DMS153 treated with DMSO at 0.1 percent for 48 hours (cell line): ENCODE results near the gene DNAJB6.
"Not testable (repeated sequence)": the region's sequence is repeated elsewhere in the genome, so short reads cannot be mapped to it uniquely, and the experiment has no call there.

Source experiments
- DNase-seq: peaks from one replicate; lab custom pipeline; 2025; ENCODE audit not compliant: unreplicated experiment; lab: John Stamatoyannopoulos, UW

DNAJB6 gene

GRCh38 chr7:157439761-157440160 is 103.0 kb downstream of the DNAJB6 start:
- no peak for DNase-seq

GRCh38 chr7:157440346-157441022 is 103.7 kb downstream of the DNAJB6 start:
- no peak for DNase-seq

DNA sequence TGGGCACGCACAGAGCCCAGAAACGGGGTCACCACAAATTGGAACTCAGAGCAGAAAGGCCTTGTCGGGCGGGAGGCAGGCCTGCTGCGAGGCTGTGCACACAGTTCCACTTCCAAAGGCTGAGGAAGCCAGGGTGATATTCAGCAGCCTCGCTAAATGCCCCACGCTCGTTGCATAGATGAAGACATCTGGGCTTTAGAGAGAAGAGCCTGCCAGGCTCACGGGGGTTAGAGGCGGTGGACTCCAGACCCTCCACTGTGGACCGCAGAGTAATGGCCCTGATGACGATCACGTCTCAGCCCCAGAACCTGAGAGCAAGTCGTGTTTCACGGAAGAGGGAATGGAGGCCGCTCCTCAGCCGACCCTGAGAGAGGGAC is 104.2 kb downstream of the DNAJB6 start:
- DNase-seq: no peak

DNA sequence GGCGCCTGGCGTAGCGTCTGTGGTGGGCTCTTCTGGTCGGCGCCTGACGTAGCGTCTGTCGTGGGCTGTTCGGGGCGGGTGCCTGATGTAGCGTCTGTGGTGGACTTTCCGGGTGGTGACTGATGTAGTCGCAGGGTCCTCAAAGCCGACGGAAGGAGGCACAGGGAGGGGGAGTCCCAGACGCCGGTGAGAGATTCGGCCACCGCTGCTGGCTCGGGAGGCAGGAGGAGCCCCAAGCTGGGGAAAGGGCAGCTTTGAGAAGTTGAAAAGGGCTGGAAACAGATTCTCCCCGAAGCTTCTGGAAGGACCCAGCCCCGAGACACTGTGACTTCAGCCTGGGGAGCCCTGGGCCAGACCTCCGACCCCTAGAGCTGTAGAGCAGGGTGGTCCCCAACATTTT is 105.7 kb downstream of the DNAJB6 start:
- DNase-seq: no peak

DNA sequence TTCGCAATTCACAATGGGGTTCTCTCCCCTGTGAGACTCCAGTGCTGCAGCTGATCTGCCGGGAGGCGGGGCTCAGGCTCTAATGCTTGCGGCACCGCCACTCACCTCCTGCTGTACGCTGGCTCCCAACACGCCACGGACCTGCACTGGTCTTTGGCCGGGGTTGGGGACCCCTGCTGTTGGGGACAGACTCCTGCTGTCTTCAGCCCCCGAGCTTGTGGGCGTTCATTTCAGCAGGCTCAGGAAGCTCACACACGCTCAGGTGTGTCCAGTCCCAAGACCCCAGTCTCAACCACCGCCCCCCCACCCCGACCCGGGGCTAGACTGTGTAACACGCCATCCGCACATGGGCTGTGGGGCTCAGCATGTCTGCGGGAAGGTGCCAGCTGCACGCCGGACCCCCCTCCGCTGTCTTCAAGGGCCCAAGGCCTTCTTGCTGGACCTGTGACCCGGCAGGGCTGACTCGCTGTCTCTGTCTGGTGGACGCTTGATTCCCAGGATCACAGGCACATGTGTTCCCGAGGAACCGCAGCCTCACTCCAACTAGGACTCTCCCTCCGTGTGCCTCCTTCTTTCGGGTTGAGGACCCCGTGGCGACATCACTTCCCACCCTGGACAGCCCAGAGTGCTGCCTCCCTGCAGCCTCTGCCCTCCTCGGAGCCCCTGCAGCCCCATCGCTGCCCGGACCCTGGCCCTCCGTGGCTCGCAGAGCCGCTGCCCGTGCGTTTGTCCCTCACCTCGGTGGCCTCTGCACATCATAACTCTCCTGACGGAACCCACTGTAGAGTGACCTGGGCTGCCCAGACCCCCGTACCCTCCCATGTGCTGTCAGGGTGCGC is 106.4 kb downstream of the DNAJB6 start:
- DNase-seq: no peak

- no peak for DNase-seq
Observed at GRCh38 chr7:157444011-157444842, 107.4 kb downstream of the DNAJB6 start.

DNA sequence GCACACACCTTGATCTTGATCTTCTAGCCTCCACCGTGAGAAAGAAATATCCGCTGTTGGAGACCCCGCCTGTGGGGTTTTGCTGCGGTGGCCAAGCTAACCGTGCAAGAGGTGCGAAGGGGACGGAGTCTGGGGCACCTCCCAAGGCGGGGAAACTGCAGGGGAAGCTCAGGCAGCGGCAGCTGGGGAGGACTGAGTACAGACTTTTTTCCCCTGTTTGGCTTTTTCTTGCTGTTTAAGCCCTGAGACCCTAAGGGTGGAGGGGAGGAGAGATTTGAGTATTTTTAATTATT is 108.0 kb downstream of the DNAJB6 start:
- DNase-seq: no peak

DNA sequence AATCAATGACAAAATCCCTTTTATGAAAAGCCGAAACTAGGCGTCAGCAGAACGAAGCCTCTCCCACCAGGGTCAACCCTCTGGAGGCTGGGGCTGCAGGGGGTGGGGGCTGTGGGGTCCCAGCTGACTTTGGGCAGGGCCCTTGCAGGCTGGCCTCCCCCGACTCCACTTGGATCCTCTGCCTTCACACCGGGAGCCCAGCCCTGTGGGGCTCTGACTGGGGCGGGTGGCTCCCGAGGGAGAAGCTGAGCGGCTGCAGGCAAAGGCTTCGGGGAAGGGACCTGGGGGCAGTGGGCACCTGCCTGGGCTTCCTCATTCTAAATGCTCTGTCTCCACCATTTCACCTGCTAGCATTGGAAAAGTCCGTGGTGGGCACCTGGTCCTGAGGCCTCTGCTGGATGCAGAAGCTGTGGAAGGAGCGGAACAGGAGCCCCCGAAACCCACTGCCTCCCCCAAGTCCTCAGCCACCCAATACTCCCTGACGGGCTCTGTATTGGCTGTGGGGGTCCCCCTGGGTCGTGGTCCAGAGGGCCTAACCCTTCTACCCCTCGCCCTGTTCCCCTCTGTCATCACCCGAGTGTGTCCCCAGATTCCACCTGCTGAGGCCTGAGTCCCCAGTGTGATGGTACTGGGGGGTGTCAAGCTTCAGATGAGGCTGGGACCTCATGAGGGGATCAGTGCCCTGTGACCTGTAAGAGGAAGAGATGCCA is 108.6 kb downstream of the DNAJB6 start:
- no peak for DNase-seq

- DNase-seq: no peak
Observed at GRCh38 chr7:157445956-157446295, 109.1 kb downstream of the DNAJB6 start.

DNA sequence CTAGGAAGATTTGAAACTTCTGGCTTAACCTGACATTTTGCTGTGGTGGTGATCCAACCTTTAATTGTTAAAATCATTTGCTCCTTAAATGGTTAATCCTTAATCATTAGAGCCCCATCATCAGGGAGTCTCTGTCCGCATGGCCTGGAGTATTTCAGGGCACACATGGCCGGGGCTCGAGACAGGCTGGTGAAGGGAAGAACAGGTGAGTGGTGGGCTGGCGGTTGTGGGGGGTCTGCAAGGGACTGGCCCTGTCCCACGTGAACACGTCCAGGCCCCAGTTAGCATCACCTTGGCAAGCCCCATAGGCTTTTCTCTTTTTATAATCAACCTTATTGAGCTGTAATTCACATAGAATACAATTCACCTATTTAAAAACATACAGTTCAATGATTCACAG is 109.5 kb downstream of the DNAJB6 start:
- no peak for DNase-seq

DNA sequence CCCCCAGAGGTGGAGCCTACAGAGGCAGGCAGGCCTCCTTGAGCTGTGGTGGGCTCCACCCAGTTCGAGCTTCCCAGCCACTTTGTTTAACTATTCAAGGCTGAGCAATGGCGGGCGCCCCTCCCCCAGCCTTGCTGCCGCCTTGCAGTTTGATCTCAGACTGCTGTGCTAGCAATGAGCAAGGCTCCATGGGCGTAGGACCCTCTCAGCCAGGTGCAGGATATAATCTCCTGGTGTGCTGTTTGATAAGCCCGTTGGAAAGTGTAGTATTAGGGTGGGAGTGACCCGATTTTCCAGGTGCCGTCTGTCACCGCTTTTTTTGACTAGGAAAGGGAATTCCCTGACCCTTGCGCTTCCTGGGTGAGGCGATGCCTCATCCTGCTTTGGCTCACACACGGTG is 117.2 kb downstream of the DNAJB6 start:
- not testable (repeated sequence) for DNase-seq

- DNase-seq: no peak
Observed at GRCh38 chr7:157457355-157458253, 120.8 kb downstream of the DNAJB6 start.

DNA sequence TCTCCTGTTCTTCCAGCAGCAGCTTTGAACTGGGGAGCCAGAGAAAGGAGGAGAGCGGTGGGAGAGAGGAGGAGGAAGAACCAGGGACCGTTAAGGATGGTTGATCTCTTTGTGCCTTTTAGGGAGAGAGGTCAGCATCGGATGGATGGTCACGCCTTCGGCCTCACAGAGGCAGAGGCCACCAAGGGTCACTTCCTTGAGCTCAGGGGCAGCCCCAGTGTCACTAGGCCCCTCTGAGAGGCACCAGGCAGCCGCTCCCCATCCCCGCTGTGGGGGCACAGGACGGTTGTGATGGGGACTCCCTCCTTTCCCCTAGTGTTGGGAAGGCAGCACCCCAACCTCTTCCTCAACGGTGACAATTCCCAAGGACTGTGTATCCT is 121.4 kb downstream of the DNAJB6 start:
- no peak for DNase-seq

DNA sequence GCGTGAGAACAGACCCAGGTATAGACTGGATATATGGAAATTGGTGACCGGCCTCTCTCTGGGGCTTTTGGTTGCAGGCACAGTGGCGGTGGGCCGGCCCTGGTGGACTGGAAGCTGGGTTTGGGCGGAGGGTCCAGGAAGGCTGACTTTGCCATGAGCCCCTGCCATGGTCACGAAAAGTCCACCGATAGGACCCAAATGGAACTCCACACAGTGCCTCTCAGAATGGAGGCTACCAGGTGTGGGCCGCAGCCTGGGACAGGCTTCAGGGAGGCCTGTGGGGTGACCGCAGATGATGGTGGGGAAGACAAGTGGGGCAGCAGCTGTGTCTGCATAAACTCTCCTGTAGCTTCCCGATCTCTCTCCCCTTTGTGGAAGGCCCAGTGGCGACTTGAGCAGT is 123.2 kb downstream of the DNAJB6 start:
- DNase-seq: no peak

- DNase-seq: no peak
Observed at GRCh38 chr7:157460721-157461120, 123.9 kb downstream of the DNAJB6 start.

- DNase-seq: no peak
Observed at GRCh38 chr7:157461573-157462418, 125.0 kb downstream of the DNAJB6 start.

GRCh38 chr7:157462419-157462771 is 125.6 kb downstream of the DNAJB6 start:
- DNase-seq: peak; percentile 27

GRCh38 chr7:157462840-157463239 is 126.0 kb downstream of the DNAJB6 start:
- DNase-seq: no peak

GRCh38 chr7:157463245-157463644 is 126.4 kb downstream of the DNAJB6 start:
- DNase-seq: no peak
